Astrocyte of the hippocampus (primary cell): Measurements from ENCODE around the gene PKD1.
"Not testable (repeated sequence)": the region's sequence is repeated elsewhere in the genome, so short reads cannot be mapped to it uniquely, and the experiment has no call there.

Experiments
- DNase-seq: peaks from one replicate; pipeline ENCODE4 v3.0.0; 2011; ENCODE audit warnings: low read depth, low spot score

The PKD1 gene

DNA sequence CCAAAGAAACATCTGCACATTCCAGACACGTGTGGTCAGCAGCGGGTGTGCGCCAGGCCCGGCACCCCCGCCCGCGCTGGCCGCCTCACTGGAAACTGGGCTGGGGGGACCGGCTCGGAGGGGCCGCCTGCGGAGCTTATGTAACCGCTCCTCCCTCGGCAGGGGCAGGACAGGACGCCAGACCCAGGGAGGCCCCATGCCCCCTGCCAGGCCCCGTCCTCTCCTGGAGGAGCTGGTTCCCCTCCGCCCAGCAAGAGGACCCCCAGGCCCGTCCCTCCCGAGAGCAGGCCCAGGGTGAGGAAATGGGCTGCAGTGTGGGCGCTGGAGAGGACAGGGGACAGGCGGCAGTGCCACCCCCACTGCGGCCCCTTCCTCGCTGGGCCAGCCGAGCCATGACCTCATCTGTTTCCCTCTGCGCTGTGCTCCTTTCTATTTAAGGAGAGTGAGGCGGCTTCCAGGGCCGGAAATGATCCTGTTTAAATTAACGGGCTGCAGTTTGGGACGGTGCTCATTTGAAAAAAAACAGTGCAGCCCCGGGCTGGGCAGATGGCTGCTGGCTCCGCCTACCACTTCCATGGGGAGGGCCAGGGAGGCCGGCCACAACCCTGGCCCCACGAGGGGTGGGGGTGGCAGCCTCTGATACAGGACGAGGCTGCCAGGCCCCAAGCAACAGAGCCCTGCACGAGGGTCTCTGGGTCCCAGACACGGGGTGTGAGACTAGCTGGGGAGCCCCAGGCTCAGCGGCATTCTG, 10.8 kb downstream of the PKD1 start:
- DNase-seq: peak; percentile 79

DNA sequence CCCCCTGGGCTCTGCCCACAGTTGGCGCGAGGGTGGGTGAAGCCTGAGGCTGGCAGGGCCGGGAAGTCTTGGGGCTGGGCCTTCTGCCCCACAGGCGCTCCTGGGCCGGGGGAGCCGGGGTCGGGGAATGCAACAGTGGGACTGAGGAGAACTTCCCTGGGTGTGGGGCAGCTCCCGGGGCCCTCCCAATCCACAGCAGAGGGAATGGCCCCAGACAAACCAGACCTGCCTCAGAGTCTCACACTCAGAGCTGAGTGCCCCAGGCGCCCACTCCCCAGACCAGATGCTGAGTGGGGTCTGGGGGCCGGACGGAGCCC, 11.4 kb downstream of the PKD1 start:
- DNase-seq: not testable (repeated sequence)

DNA sequence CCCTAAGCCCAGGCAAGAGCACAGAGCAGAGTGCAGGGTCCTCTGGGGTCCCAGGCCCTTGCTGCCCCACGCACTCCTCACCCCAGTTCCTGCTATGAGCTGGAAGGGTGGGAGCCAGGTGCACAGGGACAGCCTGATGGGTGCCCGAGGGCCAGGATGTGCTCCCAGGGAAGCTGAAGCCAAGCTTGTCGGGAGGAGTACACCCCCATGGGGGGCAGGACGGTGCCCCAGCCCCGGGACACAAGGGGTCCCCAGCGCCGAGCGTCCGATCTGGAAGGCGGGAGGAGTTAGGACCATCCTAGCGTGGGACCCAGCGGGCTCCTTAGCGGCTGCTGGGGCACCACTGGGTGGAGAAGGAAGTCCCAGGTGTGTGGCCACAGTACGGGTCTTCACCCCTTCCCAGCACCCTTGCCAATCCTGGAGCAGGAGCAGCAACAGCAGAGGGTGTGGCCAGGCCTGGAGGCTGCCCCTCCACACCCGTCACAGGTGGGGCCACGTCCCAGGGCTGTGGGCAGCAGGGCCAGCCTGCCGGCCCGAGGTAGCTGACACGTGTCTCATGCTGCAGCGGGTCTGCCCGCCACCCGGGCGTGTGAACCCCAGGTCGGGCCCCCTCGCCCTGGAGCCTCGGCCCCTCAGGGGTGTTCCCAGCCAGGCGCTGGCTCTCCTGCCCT, 11.9 kb downstream of the PKD1 start:
- peak; percentile 39 for DNase-seq

- DNase-seq: not testable (repeated sequence)
Observed at GRCh38 chr16:2122934-2123683, 12.6 kb downstream of the PKD1 start.

DNA sequence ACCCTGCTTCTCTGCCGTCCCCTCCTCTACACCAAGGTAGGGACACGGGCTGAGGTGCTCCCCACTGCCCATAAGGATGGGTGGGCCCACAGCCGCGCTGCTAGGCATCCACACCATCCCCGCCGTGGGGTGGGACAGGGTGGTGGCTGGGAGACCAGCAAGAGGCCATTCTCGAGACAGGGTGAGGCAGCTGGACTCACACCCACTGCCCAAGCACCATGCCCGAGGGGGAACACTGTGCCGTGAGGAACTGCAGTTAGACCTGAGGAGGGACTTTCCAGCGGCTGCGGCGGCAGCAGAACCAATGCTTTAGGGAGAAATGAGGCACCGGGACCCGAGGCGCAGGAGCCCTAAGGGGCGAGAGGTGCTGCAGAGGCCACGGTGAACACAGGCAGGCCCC, 13.3 kb downstream of the PKD1 start:
- DNase-seq: no peak

DNA sequence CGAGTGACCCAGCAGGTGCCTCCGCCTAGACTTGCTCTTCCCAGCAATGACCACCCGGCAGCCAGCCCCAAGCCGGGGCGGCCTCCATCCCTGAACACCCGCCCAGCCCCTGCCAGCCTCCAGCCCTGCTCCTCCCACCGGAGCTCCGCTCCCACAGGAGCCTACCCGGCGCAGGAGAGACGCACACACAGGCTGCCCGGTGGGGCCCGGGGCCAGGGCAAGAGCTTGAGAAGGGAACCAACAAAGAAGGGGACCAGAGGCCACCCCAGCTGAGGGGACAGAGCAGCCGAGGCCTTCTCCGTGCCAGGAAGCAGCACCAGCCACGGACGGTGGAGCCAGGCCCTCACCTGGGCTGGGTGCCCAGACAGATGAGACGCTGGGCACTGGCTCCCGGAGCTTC, 13.8 kb downstream of the PKD1 start:
- DNase-seq: no peak

DNA sequence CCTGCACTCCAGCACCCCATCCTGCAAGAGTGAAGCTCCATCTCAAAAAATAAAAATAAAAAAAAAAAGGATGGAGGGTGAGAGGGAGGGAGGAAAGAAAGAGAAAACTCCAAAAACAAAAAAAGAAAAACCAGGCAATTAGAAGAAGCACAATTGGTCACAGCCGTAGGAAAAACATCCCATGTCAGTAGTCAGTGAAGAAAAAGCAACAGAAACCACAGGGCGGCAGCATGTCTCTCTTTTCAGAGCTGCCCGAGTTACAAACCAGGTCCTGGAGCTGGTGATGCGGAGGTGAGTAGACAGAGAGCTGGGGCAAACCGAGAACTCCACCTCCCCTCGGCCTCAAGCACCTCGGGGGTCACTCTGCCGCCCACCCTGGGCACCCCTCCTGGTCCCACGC, 14.4 kb downstream of the PKD1 start:
- DNase-seq: peak; percentile 78

GRCh38 chr16:2117960-2118722, 17.6 kb downstream of the PKD1 start:
- DNase-seq: not testable (repeated sequence)

DNA sequence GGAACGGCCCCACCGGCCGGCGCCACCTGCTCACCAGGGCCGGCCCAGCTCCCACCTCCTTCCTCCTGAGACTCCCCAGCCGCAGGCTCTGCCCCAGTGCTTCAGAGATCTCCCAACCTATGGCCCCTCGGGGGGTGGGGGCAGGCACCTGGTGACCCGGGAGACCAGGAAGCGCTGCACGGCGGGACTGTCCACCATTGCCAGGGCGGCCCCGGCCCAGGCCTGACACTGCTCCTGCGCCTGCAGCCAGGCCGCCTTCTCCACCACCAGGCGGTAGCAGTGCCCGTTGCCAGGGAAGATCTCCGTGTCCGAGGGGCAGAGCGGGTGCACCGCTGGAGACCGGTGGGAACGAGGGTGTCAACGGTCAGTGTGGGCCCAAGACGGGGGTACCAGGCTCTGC, 18.4 kb downstream of the PKD1 start:
- DNase-seq: not testable (repeated sequence)

DNA sequence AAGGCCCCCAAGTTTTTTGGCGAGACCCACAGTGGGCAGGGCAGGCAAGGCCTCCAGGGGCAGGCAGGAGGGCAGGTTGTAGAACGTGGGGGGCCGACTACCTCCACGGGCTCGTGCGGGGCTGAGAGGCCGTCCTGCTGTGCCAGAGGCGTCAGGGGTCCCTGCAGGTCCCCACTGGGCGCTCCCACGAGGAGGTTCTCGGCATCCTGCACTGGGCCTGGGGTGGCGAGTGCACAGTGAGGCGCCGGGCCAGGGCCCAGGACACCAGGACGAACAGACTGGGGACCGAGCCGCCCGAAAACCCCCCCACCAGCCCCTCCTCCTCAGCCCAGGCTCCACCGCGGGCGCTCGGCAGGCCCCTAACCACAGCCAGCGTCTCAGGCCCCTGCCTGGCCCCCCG, 19.3 kb downstream of the PKD1 start:
- DNase-seq: not testable (repeated sequence)

- no peak for DNase-seq
Observed at GRCh38 chr16:2115591-2115973, 20.1 kb downstream of the PKD1 start.

DNA sequence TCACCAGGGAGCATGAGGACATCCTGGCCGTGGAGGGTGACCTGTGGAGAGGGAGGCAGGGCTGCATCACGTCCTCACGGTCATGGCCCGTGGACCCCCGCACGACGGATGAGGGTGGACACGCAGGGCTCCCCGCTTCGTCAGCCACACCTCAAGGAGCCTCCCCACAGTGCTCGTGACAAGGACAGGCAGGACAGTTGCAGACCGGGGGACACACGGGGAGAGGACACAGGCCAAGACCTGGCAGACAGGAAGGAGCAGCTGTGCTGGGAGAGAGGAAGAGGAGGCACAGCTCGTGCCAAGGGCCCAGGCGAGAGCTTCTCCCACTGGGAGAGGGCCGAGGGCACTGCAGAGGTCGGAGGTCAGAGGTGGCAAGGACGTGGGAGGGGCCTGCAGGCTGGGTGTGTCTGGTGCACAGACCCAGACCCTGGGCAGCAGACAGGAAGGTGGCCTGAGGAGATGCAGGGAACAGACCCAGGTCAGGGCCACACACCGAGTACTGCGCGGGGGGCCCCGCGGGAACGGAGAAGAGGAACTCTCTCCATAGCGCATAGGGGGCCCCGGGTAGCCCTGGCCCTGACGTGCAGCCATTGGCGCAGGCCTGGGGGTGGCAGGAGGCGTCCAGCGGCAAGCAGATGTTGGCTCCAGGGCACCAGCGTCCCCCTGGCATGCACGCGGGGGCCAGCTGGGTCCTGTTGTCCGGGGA, 20.7 kb downstream of the PKD1 start:
- not testable (repeated sequence) for DNase-seq

DNA sequence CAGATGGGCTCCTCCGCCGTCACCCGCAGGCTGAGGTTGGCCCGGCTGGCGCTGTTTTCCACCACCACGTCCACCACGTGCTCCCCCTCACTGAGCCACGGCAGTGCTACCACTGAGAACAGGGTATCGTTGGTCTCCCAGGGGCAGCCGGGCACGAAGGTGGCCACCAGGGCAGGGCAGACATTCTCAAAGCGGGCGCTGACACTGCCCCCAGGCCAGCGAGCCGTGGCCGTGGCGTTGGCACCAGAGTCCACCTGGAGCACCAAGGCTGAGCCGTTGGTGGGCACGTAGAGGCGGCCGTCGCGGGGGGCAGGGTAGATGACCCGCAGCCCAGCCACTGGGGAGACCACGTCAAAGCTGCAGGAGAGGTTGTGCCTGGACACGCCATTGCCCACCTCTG, 21.5 kb downstream of the PKD1 start:
- DNase-seq: not testable (repeated sequence)

- not testable (repeated sequence) for DNase-seq
Observed at GRCh38 chr16:2112539-2113106, 23.1 kb downstream of the PKD1 start.

DNA sequence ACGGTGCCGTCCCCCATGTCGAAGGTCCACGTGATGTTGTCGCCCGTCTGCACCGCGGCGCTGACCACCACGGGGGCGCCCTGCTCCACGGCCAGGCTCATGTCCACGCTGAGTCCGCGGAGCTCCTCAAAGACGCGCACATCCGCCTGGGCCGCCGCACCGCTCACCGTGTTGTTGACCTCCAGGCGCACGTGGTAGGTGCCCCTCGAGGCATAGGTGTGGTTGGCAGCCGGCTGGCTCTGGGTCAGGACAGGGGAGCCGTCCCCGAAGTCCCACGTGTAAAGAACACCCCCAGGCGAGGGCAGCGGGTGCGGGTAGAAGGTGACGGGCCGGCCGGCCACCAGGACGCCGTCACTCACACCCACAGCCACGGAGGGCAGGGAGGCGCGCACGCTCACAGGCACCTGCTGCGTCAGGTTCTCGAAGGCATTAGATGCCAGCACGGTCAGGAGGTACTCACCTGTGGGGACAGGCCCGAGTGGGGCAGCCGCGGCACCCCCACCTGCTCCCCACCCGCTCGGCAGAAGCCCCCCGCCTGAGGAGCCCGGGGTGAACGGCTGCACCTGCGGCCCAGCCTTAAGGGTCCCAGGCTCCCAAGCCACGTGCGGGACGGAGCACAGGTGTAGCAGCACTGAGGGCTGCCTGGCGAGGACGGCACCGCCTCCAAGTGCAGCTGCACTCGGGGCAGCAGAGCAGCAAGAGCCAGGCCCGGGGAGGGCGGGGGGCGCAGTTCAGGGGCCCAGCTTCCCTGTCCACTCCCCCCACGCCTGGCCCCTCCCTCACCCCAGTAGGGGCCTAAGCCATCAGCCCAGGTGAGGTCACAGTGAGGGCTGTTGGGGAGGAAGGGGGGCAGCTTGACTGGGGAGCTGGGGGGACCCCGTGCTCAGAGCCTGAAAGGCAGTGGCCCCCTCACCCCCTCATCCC, 24.0 kb downstream of the PKD1 start:
- not testable (repeated sequence) for DNase-seq

- not testable (repeated sequence) for DNase-seq
Observed at GRCh38 chr16:2111009-2111353, 24.7 kb downstream of the PKD1 start.

DNA sequence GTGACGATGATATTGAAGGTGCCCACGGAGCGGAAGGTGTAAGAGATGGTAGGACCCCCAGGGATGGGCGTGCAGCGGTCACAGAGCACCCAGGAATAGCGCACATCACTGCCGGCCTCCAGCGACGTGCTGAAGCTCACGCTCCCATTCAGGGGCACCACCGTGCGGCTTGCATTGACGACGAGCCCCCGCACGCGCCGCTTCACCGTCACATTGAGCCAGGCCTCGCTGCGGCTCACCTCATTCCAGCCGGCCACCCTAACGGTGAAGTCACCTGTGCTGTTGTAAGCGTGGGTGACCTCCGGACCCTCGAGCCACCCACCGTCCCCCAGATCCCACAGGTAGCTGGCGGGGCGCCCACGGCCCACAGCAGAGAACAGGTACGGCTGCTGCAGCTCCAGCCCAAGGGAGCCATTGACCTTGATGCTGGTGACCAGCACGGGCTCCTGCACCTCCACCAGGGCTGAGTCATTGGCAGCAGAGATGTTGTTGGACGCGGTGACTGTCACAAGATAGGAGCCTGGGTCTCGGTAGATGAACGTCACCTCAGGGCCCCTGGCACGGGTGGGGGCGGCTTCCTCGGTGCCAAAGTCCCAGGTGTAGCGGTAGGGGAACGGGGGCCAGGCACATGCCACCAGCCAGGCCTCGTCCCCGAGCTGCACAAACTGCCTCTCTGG, 25.2 kb downstream of the PKD1 start:
- DNase-seq: not testable (repeated sequence)

- DNase-seq: not testable (repeated sequence)
Observed at GRCh38 chr16:2109872-2110271, 25.8 kb downstream of the PKD1 start.

DNA sequence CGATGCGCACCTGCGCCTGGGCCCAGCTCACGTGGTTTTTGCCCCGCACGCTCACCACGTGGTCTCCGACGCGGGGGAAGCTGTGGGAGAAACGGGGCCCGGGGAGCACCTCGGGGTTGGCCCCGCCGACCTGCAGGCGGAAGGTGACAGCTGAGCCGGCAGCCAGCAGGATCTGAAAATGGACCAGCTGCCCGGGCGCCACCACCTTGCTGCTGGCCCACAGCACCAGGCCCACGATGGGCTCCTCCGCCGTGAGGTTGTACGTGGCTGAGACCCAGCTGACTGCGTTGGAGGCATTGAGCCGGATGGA, 26.5 kb downstream of the PKD1 start:
- DNase-seq: not testable (repeated sequence)
